ENCODE measurements around the gene ABHD12.

ABHD12 gene

GRCh38 chr20:25325073-25325472, 65.6 kb downstream of the ABHD12 start:
- Histone ChIP-seq H3K36me3 (ENCODE audit: insufficient read depth, low read length) (peaks cover 10% of the 10 kb centered on the region; the same call in 1 of the 2 replicates), H3K4me2 (ENCODE audit: low read length) (peak overlapping the region; percentile 37; the same call in 1 of the 2 replicates)

DNA sequence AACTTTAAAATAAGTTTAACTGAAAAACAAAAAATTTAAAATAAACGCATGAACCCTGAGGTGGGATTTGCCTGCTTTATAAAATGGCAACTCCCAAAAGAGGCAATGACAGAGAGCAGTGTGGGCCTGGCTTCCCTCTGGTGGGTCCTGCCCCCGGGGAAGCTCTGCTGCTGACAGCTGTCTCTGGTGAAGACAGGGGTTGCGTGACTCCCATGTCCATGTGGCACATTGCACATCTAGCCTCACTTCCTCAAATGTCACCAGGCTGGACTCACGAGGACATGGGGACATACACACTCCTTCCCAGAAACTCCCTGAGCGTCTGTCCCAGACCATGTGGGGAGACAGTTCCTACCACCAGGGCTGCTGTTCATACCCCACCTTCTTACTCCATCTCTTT, 66.2 kb downstream of the ABHD12 start:
- no peaks in the 10 kb centered on the region for H3K27me3 ChIP-seq (ENCODE audit: insufficient read depth, low read length)
- no peak overlapping the region for H3K4me3 ChIP-seq (ENCODE audit: low read depth, low read length, poor library complexity, severe bottlenecking)
- peak overlapping the region; percentile 17; the same call in 1 of the 2 replicates for H3K9ac ChIP-seq (ENCODE audit: low read length)
- no peaks in the 10 kb centered on the region for H3K9me3 ChIP-seq (ENCODE audit: low read length)
- H4K20me1 ChIP-seq (ENCODE audit: insufficient read depth, low read length) = no peaks in the 10 kb centered on the region
- no peaks in the 10 kb centered on the region for H3K79me2 ChIP-seq (ENCODE audit: insufficient read depth, low read length)
- H3K4me2 ChIP-seq (ENCODE audit: low read length) = peak overlapping the region; percentile 37; the same call in 1 of the 2 replicates
- H3K36me3 ChIP-seq (ENCODE audit: insufficient read depth, low read length) = peaks cover 10% of the 10 kb centered on the region; the same call in 1 of the 2 replicates
- H3F3A ChIP-seq (ENCODE audit: insufficient read depth, low read length) = no peaks in the 10 kb centered on the region
- no peak for TF ChIP-seq EZH2 (IDR thresholded peaks at IDR 0.05; ENCODE audit: borderline replicate concordance, low read length)
- no peak for TF ChIP-seq CTCF (IDR thresholded peaks at IDR 0.05; ENCODE audit: low read length)
- peak overlapping the region; percentile 78 for H3K27ac ChIP-seq (ENCODE audit: low read depth, low read length, poor library complexity, severe bottlenecking)
- H3K9me2 ChIP-seq (ENCODE audit: low read depth, low read length) = no peaks in the 10 kb centered on the region
- H3K4me1 ChIP-seq (ENCODE audit: insufficient read depth, low read length, severe bottlenecking) = peaks cover 57% of the 10 kb centered on the region
- no peak overlapping the region for H2AFZ ChIP-seq (ENCODE audit: low read length)

More at GRCh38 chr20:25325073-25325472, 65.6 kb downstream of the ABHD12 start:
- Histone ChIP-seq H3K79me2 (ENCODE audit: insufficient read depth, low read length) (no peaks in the 10 kb centered on the region), H2AFZ (ENCODE audit: low read length) (no peak overlapping the region), H3K9me3 (ENCODE audit: low read length) (no peaks in the 10 kb centered on the region), H4K20me1 (ENCODE audit: insufficient read depth, low read length) (no peaks in the 10 kb centered on the region), H3K4me3 (ENCODE audit: low read depth, low read length, poor library complexity, severe bottlenecking) (no peak overlapping the region), H3K9me2 (ENCODE audit: low read depth, low read length) (no peaks in the 10 kb centered on the region), H3K9ac (ENCODE audit: low read length) (peak overlapping the region; percentile 17; the same call in 1 of the 2 replicates), H3K27me3 (ENCODE audit: insufficient read depth, low read length) (no peaks in the 10 kb centered on the region), H3K4me1 (ENCODE audit: insufficient read depth, low read length, severe bottlenecking) (peaks cover 57% of the 10 kb centered on the region), H3K27ac (ENCODE audit: low read depth, low read length, poor library complexity, severe bottlenecking) (peak overlapping the region; percentile 78), H3F3A (ENCODE audit: insufficient read depth, low read length) (no peaks in the 10 kb centered on the region)
- TF ChIP-seq EZH2 (IDR thresholded peaks at IDR 0.05; ENCODE audit: borderline replicate concordance, low read length) (no peak), CTCF (IDR thresholded peaks at IDR 0.05; ENCODE audit: low read length) (no peak)

- no peaks in the 10 kb centered on the region for H3K9me3 ChIP-seq (ENCODE audit: low read length)
- H3K9ac ChIP-seq (ENCODE audit: low read length) = peak overlapping the region; percentile 17; the same call in 1 of the 2 replicates
- peaks cover 10% of the 10 kb centered on the region; the same call in 1 of the 2 replicates for H3K36me3 ChIP-seq (ENCODE audit: insufficient read depth, low read length)
- H3K4me2 ChIP-seq (ENCODE audit: low read length) = peak overlapping the region; percentile 37; the same call in 1 of the 2 replicates
- H3K9me2 ChIP-seq (ENCODE audit: low read depth, low read length) = no peaks in the 10 kb centered on the region
- peaks cover 62% of the 10 kb centered on the region for H3K4me1 ChIP-seq (ENCODE audit: insufficient read depth, low read length, severe bottlenecking)
- H3K27me3 ChIP-seq (ENCODE audit: insufficient read depth, low read length) = no peaks in the 10 kb centered on the region
- H3K27ac ChIP-seq (ENCODE audit: low read depth, low read length, poor library complexity, severe bottlenecking) = peak overlapping the region; percentile 78
- H3K79me2 ChIP-seq (ENCODE audit: insufficient read depth, low read length) = no peaks in the 10 kb centered on the region
- H3K4me3 ChIP-seq (ENCODE audit: low read depth, low read length, poor library complexity, severe bottlenecking) = no peak overlapping the region
- H4K20me1 ChIP-seq (ENCODE audit: insufficient read depth, low read length) = no peaks in the 10 kb centered on the region
- TF ChIP-seq EZH2 (IDR thresholded peaks at IDR 0.05; ENCODE audit: borderline replicate concordance, low read length) = no peak
- TF ChIP-seq CTCF (IDR thresholded peaks at IDR 0.05; ENCODE audit: low read length) = no peak
- H2AFZ ChIP-seq (ENCODE audit: low read length) = no peak overlapping the region
- H3F3A ChIP-seq (ENCODE audit: insufficient read depth, low read length) = 0 out of 2 replicates have a peak, but pooled peaks cover 4% of the 10 kb centered on the region
These were observed 67.0 kb downstream of the ABHD12 start for GRCh38 chr20:25323496-25324246.

All from OCI-LY1 (cell line).